SK-N-SH (cell line): ENCODE measurements around the gene ZNF256.

Experiments
- CTCF ChIP-seq: fragments of 200-600 bp; sonication (generic); IDR thresholded peaks from 2 replicates; pipeline ENCODE4 v1.6.1; 2017; ENCODE audit warnings: antibody characterized with exemption, mild to moderate bottlenecking, moderate library complexity
- EZH2phosphoT487 ChIP-seq: fragments of 200-600 bp; sonication (generic); IDR thresholded peaks from 2 replicates; pipeline ENCODE4 v1.6.1; 2017; ENCODE audit warnings: low read depth, mixed run types, mild to moderate bottlenecking, antibody characterized with exemption, moderate library complexity, borderline replicate concordance
- GABPA ChIP-seq: IDR thresholded peaks from 2 replicates; pipeline ENCODE4 v1.4.0; 2012; ENCODE audit warnings: low read depth, mild to moderate bottlenecking
- TAF1 ChIP-seq: IDR thresholded peaks from 2 replicates; pipeline ENCODE4 v1.6.1; 2012; ENCODE audit warnings: low read depth, mild to moderate bottlenecking, low read length, moderate library complexity, borderline replicate concordance

- TF ChIP-seq TAF1 (no peak), GABPA (no peak), CTCF (no peak), EZH2phosphoT487 (no peak)
Observed at GRCh38 chr19:57949702-57950101, 2.2 kb upstream of the ZNF256 start.
